ENCODE data around the gene ALCAM.

ALCAM gene

GRCh38 chr3:105528955-105529354 is 162.2 kb downstream of the ALCAM start:
- DNase-seq (ENCODE audit: low read depth), result no peak

GRCh38 chr3:105529456-105529855 is 162.7 kb downstream of the ALCAM start:
- no peak for DNase-seq (ENCODE audit: low read depth)

- DNase-seq (ENCODE audit: low read depth), result no peak
These were observed 165.5 kb downstream of the ALCAM start for GRCh38 chr3:105532251-105532650.

GRCh38 chr3:105533960-105534359 is 167.3 kb downstream of the ALCAM start:
- no peak for DNase-seq (ENCODE audit: low read depth)

GRCh38 chr3:105534491-105534890 is 167.8 kb downstream of the ALCAM start:
- DNase-seq (ENCODE audit: low read depth), result no peak

GRCh38 chr3:105537371-105538080 is 170.8 kb downstream of the ALCAM start:
- no peak for DNase-seq (ENCODE audit: low read depth)

- no peak for DNase-seq (ENCODE audit: low read depth)
These were observed 171.8 kb downstream of the ALCAM start for GRCh38 chr3:105538483-105538882.

- DNase-seq (ENCODE audit: low read depth), result no peak
These were observed 173.2 kb downstream of the ALCAM start for GRCh38 chr3:105539897-105540296.

- DNase-seq (ENCODE audit: low read depth), result no peak
These were observed 175.7 kb downstream of the ALCAM start for GRCh38 chr3:105542282-105543019.

- DNase-seq (ENCODE audit: low read depth), result no peak
These were observed 178.3 kb downstream of the ALCAM start for GRCh38 chr3:105545051-105545450.

- no peak for DNase-seq (ENCODE audit: low read depth)
These were observed 187.1 kb downstream of the ALCAM start for GRCh38 chr3:105553851-105554250.

- DNase-seq (ENCODE audit: low read depth), result no peak
These were observed 188.5 kb downstream of the ALCAM start for GRCh38 chr3:105555206-105555605.

GRCh38 chr3:105559856-105560255 is 193.1 kb downstream of the ALCAM start:
- DNase-seq (ENCODE audit: low read depth), result no peak

- DNase-seq (ENCODE audit: low read depth), result no peak
These were observed 195.2 kb downstream of the ALCAM start for GRCh38 chr3:105561876-105562275.

- DNase-seq (ENCODE audit: low read depth), result no peak
These were observed 198.0 kb downstream of the ALCAM start for GRCh38 chr3:105564546-105565288.

GRCh38 chr3:105571005-105571404 is 204.3 kb downstream of the ALCAM start:
- no peak for DNase-seq (ENCODE audit: low read depth)

GRCh38 chr3:105572501-105572900 is 205.8 kb downstream of the ALCAM start:
- no peak for DNase-seq (ENCODE audit: low read depth)

GRCh38 chr3:105579439-105579838 is 212.7 kb downstream of the ALCAM start:
- DNase-seq (ENCODE audit: low read depth), result no peak

GRCh38 chr3:105580296-105580965 is 213.7 kb downstream of the ALCAM start:
- no peak for DNase-seq (ENCODE audit: low read depth)

GRCh38 chr3:105582015-105582414 is 215.3 kb downstream of the ALCAM start:
- no peak for DNase-seq (ENCODE audit: low read depth)

- no peak for DNase-seq (ENCODE audit: low read depth)
These were observed 217.5 kb downstream of the ALCAM start for GRCh38 chr3:105584003-105584790.

GRCh38 chr3:105593315-105593714 is 226.6 kb downstream of the ALCAM start:
- no peak for DNase-seq (ENCODE audit: low read depth)

Measured in activated T-cell treated with anti-CD3 and anti-CD28 coated beads for 24 hours (primary cell).